Erythroblast (primary cell): ENCODE measurements around the gene NPC1.
A peak's percentile ranks its signal among the peaks of the same experiment; 100 is the strongest.
"Not testable (repeated sequence)": the region's sequence is repeated elsewhere in the genome, so short reads cannot be mapped to it uniquely, and the experiment has no call there.

Source experiments
- DNase-seq, 2 experiments: peaks; one replicate each; lab custom pipeline; 2025; lab: John Stamatoyannopoulos, UW
- GATA1 ChIP-seq: IDR thresholded peaks from 2 replicates; pipeline ENCODE4 v1.6.1; 2011; ENCODE audit warnings: low read depth, mild to moderate bottlenecking, control low read depth, low read length, moderate library complexity
- POLR2A ChIP-seq: IDR thresholded peaks from 2 replicates; pipeline ENCODE4 v1.6.1; 2011; ENCODE audit warnings: mild to moderate bottlenecking, low read length

Gene NPC1

DNA sequence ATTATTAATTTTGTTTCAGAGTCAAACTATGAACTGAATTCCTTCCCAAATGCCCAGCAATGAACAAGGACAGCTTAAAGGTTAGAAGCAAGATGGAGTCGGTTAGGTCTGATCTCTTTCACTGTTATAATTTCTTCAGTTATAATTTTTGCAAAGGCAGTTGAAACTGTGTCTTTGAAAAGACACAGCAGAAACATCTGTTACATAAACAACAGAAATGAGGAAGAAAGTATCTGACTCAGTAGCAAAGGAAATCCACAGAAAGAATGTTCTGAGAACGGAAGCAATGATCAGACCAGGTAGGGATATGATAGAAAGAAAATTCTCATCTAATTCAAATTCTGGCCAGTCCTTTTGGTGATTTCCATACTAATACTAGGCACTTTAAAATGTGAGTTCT lies 88.2 kb downstream of the NPC1 start:
- TF ChIP-seq POLR2A (no peak), GATA1 (no peak)
- DNase-seq, result no peak

- DNase-seq, result no peak
- TF ChIP-seq GATA1, result no peak
- no peak for TF ChIP-seq POLR2A
These were observed 90.4 kb downstream of the NPC1 start for GRCh38 chr18:23495723-23496440.

DNA sequence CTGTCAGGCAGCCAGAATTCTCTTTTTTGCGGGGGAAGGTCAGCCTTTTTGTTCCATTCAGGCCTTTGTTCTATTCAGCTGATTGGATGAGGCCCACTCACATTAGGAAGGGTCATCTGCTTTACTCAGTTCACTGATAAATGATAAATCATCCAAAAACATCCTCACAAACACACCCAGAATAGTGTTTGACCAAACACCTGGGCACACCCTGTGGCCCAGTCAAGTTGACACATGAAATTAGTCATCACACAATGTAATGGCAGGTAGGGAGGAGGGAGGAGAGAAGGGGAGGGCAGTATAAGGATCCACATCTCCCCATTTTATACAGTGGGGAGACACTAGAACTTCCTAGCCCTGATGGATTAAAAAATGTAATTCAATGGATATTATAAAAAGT lies 91.3 kb downstream of the NPC1 start:
- no peak for DNase-seq
- no peak for TF ChIP-seq POLR2A
- TF ChIP-seq GATA1, result no peak

DNA sequence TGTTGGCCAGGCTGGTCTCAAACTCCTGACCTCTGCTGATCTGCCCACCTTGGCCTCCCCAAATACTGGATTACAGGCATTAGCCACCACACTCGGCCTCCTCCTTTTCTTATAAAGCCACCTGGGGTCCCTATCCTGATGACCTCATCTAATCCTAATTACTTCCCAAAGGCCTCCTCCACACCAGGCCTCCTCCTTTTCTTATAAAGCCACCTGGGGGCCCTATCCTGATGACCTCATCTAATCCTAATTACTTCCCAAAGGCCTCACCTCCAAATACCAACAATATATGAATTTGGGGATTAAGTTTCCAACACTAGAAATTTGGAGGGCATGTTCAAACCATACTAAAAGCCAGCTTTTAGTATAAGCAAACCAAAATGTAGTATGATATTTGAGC lies 92.7 kb downstream of the NPC1 start:
- no peak for DNase-seq
- no peak for TF ChIP-seq GATA1
- TF ChIP-seq POLR2A, result no peak

DNA sequence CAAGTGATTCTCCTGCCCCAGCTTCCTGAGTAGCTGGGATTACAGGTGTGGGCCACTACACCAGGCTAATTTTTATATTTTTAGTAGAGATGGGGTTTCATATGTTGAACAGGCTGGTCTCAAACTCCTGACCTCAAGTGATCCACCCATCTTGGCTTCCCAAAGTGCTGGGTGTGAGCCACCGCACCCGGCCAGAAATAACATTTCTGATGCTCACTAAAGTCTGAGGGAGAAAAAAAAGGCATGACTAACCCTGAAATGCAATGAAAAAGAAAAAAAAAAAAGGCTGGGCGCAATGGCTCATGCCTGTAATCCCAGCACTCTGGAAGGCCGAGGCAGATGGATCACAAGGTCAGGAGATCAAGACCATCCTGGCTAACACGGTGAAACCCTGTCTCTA lies 96.7 kb downstream of the NPC1 start:
- not testable (repeated sequence) for DNase-seq

GRCh38 chr18:23487738-23488570 lies 98.4 kb downstream of the NPC1 start:
- DNase-seq, result peak; percentile 70
- TF ChIP-seq POLR2A, result peak; percentile 48
- TF ChIP-seq GATA1, result no peak

GRCh38 chr18:23485386-23485785 lies 100.9 kb downstream of the NPC1 start:
- DNase-seq, result no peak
- TF ChIP-seq POLR2A (no peak), GATA1 (no peak)

DNA sequence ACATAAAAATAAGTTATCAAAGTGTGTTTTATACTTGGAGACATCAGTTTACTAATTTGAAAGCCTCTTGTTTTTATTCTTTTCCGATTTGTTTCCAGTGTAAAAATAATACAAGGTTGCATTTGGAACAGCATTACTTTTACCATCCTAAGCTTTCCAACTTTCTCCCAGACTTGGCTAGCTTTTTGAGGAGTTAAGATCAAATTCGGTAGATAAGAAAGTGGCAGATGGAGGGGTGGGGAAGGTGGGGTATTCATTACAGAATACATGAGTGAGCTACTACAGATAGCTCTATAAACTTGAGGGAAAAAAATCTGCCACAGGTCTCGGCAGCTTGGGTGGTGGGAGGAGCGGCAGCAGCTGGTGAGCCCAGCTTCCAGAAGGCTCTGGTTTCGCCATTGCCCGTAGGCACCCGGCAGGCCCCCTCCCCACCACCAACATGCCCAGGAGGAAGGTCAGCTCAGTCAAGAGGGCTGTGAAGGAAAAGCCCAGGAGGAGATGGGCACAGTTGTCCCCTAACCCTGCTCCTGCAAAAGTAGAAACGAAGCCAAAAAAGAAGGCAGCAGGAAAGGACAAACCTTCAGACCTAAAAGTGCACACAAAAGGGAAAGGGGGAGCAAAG lies 101.6 kb downstream of the NPC1 start:
- TF ChIP-seq POLR2A (no peak), GATA1 (no peak)
- DNase-seq, result no peak
